WI38 (cell line): Measurements from ENCODE around the gene SUGCT.

Experiments used
- H3K4me3 ChIP-seq: 2 replicates; pipeline ENCODE4 v1.5.1; 2011; ENCODE audit warnings: low read depth, mild to moderate bottlenecking, control low read depth, low read length
- TF ChIP-seq, protein P1 (sequence below): IDR thresholded peaks from 2 replicates; pipeline ENCODE4 v1.5.1; 2012; ENCODE audit warnings: low read depth, mild to moderate bottlenecking, control low read depth, low read length

SUGCT gene

DNA sequence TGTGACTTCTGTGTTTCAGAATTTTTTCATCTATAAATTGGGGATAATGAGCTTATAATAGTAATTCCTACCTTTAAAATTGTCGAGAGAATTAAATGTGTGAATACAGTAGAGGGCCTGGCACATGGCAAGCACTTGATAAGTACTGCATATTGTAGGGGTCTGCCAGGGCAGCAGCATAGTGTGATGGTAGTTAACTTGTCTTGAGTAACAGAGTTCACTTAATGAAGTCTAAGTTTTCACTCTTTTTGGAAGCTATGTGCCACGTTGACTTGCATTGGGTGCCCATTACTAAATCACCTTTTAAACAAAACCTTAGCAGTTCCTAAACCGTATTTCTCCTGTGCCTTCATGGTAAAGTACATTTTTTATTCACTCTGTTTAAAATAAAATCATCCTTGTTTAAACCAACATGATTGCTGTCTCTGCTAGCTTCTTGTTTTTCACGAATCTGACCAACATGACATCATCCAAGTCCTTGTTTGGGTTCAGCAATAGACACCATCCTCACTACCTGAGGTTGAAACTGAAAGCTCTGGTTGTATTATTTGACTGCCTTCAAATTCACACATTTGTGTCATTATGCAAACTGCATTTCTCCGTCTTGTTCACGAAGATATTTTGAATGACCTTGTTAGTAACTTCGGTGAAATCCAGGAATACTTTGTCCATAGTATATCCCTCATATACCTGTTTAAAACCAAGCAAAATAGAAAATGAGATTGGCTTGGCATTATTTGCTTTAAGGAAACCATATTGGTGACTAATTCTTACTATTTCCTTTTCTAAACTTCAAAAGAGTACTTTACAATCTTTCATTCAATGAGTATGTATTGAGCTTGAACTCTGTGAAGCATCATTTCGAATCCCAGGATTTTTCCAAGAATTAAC, 340.2 kb downstream of the SUGCT start:
- TF ChIP-seq, protein P1, sequence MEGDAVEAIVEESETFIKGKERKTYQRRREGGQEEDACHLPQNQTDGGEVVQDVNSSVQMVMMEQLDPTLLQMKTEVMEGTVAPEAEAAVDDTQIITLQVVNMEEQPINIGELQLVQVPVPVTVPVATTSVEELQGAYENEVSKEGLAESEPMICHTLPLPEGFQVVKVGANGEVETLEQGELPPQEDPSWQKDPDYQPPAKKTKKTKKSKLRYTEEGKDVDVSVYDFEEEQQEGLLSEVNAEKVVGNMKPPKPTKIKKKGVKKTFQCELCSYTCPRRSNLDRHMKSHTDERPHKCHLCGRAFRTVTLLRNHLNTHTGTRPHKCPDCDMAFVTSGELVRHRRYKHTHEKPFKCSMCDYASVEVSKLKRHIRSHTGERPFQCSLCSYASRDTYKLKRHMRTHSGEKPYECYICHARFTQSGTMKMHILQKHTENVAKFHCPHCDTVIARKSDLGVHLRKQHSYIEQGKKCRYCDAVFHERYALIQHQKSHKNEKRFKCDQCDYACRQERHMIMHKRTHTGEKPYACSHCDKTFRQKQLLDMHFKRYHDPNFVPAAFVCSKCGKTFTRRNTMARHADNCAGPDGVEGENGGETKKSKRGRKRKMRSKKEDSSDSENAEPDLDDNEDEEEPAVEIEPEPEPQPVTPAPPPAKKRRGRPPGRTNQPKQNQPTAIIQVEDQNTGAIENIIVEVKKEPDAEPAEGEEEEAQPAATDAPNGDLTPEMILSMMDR, result no peak

DNA sequence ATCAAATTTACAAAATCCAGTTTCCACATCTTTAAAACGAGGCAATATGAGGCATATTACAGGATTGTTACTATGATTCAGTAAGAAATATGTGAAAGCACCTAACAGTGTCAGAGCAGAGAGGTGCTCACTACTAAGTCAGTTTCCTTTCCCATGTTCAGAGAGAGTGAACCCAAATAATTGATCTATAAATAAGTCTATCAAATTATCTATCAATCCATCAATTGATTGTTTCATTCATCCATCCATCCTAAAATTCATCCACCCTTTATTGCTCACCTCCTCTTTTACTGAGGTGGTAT, 340.8 kb downstream of the SUGCT start:
- TF ChIP-seq, protein P1, result no peak
- no peak overlapping the region for H3K4me3 ChIP-seq

More for the DNA sequence above, 340.2 kb downstream of the SUGCT start:
- no peak overlapping the region for H3K4me3 ChIP-seq

DNA sequence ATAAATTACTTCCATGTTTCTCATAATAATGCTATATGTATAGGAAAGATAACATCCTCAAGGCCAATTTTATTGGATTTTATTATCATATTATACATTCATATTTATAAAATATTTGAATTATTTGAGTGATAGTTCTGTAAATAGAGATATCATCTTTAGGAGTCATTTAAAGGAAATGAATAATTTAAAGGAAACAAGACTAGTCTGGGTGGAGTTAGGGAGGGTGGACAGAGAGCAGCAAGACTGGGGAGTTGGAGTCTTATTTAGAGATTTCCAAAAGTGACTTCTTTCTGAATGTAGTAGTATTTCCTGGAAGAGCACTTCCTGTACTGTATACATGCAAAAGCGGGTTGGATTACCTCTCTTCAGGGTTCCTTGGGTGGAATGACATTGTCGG, 342.3 kb downstream of the SUGCT start:
- H3K4me3 ChIP-seq, result no peak overlapping the region
- TF ChIP-seq, protein P1, result no peak

DNA sequence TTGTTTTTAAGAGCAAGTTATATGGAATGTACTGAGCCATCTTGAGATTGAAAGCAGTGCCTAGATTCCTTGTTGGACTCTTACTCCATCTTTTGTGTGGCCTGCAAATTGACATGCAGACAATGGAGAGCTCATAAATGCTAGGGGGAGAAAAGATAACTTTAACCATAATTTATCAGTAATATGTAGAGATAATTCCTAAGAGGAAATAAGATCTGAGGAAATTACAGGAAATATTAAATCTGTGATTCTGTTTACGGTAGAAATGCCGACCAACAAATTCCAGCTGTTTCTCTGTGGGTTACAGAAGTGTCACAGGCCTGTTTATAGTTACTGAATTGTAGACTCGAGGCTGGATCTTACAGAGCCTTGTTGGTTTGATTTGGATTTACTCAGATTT, 348.0 kb downstream of the SUGCT start:
- H3K4me3 ChIP-seq, result no peak overlapping the region
- TF ChIP-seq, protein P1, result no peak

DNA sequence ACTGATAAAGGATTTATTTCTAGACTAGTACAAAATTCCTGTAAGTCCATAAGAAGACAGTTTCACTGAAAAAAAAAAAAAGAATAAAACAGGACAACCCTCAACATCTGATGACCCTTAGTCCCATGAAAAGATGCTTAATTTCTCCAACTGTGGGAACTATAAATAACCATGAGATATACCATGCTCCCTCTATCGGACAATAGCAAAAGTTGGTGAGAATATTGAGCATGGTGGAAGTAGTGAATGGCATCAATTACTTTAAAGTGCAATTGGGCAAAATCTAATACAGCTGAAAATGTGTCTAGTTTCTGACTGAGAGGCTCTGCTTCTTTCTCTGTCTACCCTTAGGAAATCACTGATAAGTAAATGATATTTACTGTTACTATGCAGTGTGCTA, 348.8 kb downstream of the SUGCT start:
- TF ChIP-seq, protein P1, result no peak

DNA sequence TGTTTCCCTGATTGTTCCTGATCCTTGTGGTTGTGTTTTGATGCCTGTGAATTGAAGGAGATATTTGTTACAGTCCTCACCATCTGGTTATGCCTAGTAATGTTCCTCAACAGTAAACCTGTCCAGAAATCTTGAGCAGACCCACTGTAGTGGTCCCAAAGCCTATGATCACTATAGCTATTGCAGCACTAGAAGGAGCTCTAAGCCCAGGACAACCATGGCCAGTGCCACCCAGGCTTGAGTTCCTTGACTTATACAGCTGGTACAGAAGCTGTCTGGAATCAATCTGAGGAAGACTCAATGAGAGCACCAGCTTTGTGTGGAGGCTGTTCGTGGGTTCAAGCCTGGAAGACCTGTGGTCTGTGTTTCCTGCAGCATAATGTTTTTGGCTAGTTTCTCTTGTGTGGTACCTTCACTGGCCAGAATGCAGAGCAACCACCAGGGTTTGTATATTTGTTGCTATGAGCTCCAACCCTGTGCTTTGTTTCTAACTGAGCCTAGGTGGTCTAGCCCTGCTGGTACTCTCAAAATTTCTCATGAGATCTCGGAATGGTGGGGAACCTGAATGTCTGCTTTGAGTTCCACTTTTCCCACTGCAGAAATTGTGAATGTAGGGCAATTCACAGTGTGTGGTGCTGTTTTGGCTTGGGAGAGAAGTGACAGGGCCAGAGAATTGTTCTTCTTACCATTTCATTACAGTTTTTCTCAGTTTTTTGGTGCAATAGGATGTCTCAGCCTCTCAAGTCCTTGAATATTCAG, 355.2 kb downstream of the SUGCT start:
- no peak overlapping the region for H3K4me3 ChIP-seq
- TF ChIP-seq, protein P1, result no peak

More for the DNA sequence above, 348.8 kb downstream of the SUGCT start:
- H3K4me3 ChIP-seq, result no peak overlapping the region

DNA sequence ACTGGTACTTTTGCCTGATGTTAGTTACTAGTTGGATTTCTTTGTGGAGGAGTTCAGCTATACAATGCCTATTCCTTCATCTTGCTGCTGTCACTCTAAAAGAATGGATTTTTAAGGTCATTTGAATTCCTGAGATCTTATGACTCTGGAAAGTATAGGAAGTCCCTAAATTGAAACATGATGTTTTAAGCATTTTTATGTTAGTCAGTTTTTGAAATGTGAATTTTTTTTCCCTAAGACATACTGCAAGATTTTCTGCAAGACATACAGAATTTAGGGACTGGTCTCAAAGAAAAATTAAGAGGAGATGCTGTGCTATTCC, 355.8 kb downstream of the SUGCT start:
- H3K4me3 ChIP-seq, result no peak overlapping the region
- TF ChIP-seq, protein P1, result no peak
